Measurements from ENCODE around the gene SORCS1.

GRCh38 chr10:106780632-106781031 is 383.9 kb downstream of the SORCS1 start:
- TF ChIP-seq EZH2 (IDR thresholded peaks at IDR 0.05) (no peak), POLR2AphosphoS5 (IDR thresholded peaks at IDR 0.05; ENCODE audit: borderline replicate concordance, low read depth, low read length) (no peak), FOXP2 (optimal IDR thresholded peaks at IDR 0.05; ENCODE audit: control extremely low read depth, extremely low read length, insufficient read depth) (no peak)
